ENCODE results near the gene MRGPRF.

The MRGPRF gene

GRCh38 chr11:69034123-69034867 is 21.2 kb upstream of the MRGPRF start:
- no peak for TF ChIP-seq POLR2A (IDR thresholded peaks at IDR 0.05; ENCODE audit: low read depth, low read length)
- no peak for TF ChIP-seq POLR2AphosphoS5 (IDR thresholded peaks at IDR 0.05; ENCODE audit: low read depth, low read length)
- TF ChIP-seq TAF1 (IDR thresholded peaks at IDR 0.05; ENCODE audit: borderline replicate concordance, low read depth, low read length) = no peak
- no peak for FAIRE-seq
- DNase-seq (ENCODE audit: insufficient read length) = no peak

DNA sequence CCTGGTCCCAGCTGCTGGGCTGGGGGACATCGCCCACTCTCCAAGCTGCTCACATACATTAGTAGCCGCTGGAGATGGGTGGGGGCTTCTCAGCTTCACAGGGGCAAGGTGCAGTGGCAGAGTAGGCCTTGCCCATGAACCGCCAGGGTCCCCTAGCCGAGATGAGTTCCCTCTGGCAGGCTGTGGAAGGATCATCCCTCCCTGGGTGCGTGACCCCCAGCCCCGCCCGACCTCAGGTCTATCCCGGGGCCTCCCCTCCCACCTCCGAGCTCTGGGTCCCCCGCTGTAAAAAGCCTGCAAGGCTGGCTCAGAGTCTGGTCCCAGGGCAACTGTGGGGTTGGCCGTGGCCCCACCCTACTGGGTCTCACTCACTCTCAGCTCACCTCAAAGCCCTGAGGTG is 20.4 kb upstream of the MRGPRF start:
- no peak for FAIRE-seq
- no peak for DNase-seq (ENCODE audit: insufficient read length)
- TF ChIP-seq TAF1 (IDR thresholded peaks at IDR 0.05; ENCODE audit: borderline replicate concordance, low read depth, low read length) (no peak), POLR2AphosphoS5 (IDR thresholded peaks at IDR 0.05; ENCODE audit: low read depth, low read length) (no peak), POLR2A (IDR thresholded peaks at IDR 0.05; ENCODE audit: low read depth, low read length) (no peak)

DNA sequence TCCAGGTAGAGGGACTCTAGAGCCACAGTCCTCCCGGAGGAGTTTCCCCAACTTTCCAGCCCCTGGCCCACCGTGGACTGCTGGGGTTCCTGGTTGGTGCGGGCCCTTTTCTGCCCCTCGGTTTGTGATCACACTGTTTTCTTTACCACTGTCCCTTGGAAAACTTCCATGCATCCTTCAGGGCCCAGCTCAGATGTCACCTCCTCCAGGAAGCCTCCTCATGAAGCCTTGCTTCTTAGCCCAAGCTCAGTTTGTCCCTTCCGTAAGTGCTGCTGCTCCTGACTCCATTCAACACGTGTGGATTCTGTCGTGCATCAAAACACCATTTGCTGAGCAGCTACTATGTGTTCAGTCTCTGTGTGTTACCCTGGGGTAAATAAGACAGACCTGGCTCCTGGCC is 19.8 kb upstream of the MRGPRF start:
- no peak for TF ChIP-seq TAF1 (IDR thresholded peaks at IDR 0.05; ENCODE audit: borderline replicate concordance, low read depth, low read length)
- TF ChIP-seq POLR2A (IDR thresholded peaks at IDR 0.05; ENCODE audit: low read depth, low read length) = no peak
- no peak for TF ChIP-seq POLR2AphosphoS5 (IDR thresholded peaks at IDR 0.05; ENCODE audit: low read depth, low read length)
- FAIRE-seq (no peak), DNase-seq (ENCODE audit: insufficient read length) (no peak)

GRCh38 chr11:69030301-69030700 is 17.3 kb upstream of the MRGPRF start:
- TF ChIP-seq TAF1 (IDR thresholded peaks at IDR 0.05; ENCODE audit: borderline replicate concordance, low read depth, low read length) (no peak), POLR2A (IDR thresholded peaks at IDR 0.05; ENCODE audit: low read depth, low read length) (no peak), POLR2AphosphoS5 (IDR thresholded peaks at IDR 0.05; ENCODE audit: low read depth, low read length) (no peak)
- FAIRE-seq = no peak
- DNase-seq (ENCODE audit: insufficient read length) = no peak

DNA sequence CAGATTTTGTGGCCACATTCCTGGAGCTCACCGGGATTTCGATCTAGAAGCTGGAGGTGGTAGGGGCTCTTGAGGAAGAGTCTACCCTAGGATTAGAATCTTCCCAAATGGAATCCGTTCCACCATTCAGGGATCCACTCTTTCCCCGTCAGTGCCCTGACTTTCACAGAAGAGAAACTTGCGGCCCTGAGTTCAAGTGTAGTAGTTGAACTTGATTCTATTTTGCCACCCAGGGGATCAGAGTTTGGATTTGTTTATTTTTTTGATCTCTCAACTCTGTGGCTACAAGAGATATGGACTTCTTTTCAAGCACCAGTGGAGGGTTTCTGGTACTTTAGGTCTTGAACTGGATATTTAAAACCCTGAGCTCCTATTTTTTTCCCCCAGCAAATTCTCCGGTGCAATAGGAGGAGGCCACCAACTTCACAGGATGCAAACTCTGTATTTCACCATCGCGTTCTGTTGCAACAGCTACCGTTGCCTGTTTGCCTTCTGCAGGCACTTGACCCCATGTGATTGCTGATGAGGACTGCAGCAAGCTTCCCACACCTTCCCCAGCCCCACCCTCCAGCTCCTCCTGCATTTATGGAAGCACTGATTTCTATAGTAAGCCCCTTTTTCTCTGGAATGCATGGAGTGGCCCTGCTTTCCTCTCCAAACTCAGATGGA is 14.8 kb upstream of the MRGPRF start:
- no peak for FAIRE-seq
- TF ChIP-seq POLR2AphosphoS5 (IDR thresholded peaks at IDR 0.05; ENCODE audit: low read depth, low read length) = no peak
- TF ChIP-seq POLR2A (IDR thresholded peaks at IDR 0.05; ENCODE audit: low read depth, low read length) = no peak
- no peak for TF ChIP-seq TAF1 (IDR thresholded peaks at IDR 0.05; ENCODE audit: borderline replicate concordance, low read depth, low read length)
- no peak for DNase-seq (ENCODE audit: insufficient read length)

GRCh38 chr11:69024509-69024908 is 11.5 kb upstream of the MRGPRF start:
- FAIRE-seq = no peak
- no peak for DNase-seq (ENCODE audit: insufficient read length)
- no peak for TF ChIP-seq POLR2AphosphoS5 (IDR thresholded peaks at IDR 0.05; ENCODE audit: low read depth, low read length)
- no peak for TF ChIP-seq TAF1 (IDR thresholded peaks at IDR 0.05; ENCODE audit: borderline replicate concordance, low read depth, low read length)
- no peak for TF ChIP-seq POLR2A (IDR thresholded peaks at IDR 0.05; ENCODE audit: low read depth, low read length)

GRCh38 chr11:69022260-69022659 is 9.2 kb upstream of the MRGPRF start:
- TF ChIP-seq TAF1 (IDR thresholded peaks at IDR 0.05; ENCODE audit: borderline replicate concordance, low read depth, low read length) (no peak), POLR2A (IDR thresholded peaks at IDR 0.05; ENCODE audit: low read depth, low read length) (no peak), POLR2AphosphoS5 (IDR thresholded peaks at IDR 0.05; ENCODE audit: low read depth, low read length) (no peak)
- no peak for DNase-seq (ENCODE audit: insufficient read length)
- FAIRE-seq = no peak

DNA sequence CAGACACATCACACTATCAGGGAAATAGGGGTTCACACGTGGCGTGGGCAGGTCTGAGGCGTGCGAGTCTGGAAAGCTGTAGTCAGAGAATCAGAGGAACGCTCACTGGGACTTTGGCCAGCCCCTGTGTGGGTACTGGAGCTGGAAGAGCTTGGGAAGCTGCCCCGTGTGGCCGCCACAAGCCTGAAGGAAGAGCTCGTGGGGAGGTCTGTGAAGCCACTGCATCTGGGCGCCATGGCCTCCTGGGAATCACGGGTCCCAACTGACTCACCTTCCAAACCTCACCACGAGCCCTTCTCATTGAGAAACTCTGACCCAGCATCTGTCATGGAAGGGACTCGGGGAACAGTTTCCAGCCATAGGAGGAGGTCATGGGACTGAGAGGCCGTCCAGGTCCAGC is 5.9 kb upstream of the MRGPRF start:
- FAIRE-seq (no peak), DNase-seq (ENCODE audit: insufficient read length) (no peak)
- TF ChIP-seq POLR2A (IDR thresholded peaks at IDR 0.05; ENCODE audit: low read depth, low read length) (no peak), POLR2AphosphoS5 (IDR thresholded peaks at IDR 0.05; ENCODE audit: low read depth, low read length) (no peak), TAF1 (IDR thresholded peaks at IDR 0.05; ENCODE audit: borderline replicate concordance, low read depth, low read length) (no peak)

GRCh38 chr11:69017951-69018350 is 4.9 kb upstream of the MRGPRF start:
- TF ChIP-seq POLR2A (IDR thresholded peaks at IDR 0.05; ENCODE audit: low read depth, low read length) (no peak), POLR2AphosphoS5 (IDR thresholded peaks at IDR 0.05; ENCODE audit: low read depth, low read length) (no peak), TAF1 (IDR thresholded peaks at IDR 0.05; ENCODE audit: borderline replicate concordance, low read depth, low read length) (no peak)
- FAIRE-seq = no peak
- DNase-seq (ENCODE audit: insufficient read length) = no peak

- no peak for DNase-seq (ENCODE audit: insufficient read length)
- FAIRE-seq = no peak
- no peak for TF ChIP-seq POLR2AphosphoS5 (IDR thresholded peaks at IDR 0.05; ENCODE audit: low read depth, low read length)
- no peak for TF ChIP-seq POLR2A (IDR thresholded peaks at IDR 0.05; ENCODE audit: low read depth, low read length)
- no peak for TF ChIP-seq TAF1 (IDR thresholded peaks at IDR 0.05; ENCODE audit: borderline replicate concordance, low read depth, low read length)
Measured at GRCh38 chr11:69014898-69015549, 2.0 kb upstream of the MRGPRF start.

- TF ChIP-seq POLR2A (IDR thresholded peaks at IDR 0.05; ENCODE audit: low read depth, low read length) (no peak), POLR2AphosphoS5 (IDR thresholded peaks at IDR 0.05; ENCODE audit: low read depth, low read length) (no peak), TAF1 (IDR thresholded peaks at IDR 0.05; ENCODE audit: borderline replicate concordance, low read depth, low read length) (no peak)
- no peak for DNase-seq (ENCODE audit: insufficient read length)
- FAIRE-seq = no peak
Measured at GRCh38 chr11:69014084-69014851, 1.2 kb upstream of the MRGPRF start.
